Medulla oblongata (tissue), 1 donor: ENCODE measurements around the gene C6.
A peak's percentile ranks its signal among the peaks of the same experiment; 100 is the strongest.

Experiments used
- DNase-seq: peaks from one replicate; pipeline ENCODE4 v3.0.0-alpha.2; 2015; ENCODE audit errors: extremely low spot score

The C6 gene

DNA sequence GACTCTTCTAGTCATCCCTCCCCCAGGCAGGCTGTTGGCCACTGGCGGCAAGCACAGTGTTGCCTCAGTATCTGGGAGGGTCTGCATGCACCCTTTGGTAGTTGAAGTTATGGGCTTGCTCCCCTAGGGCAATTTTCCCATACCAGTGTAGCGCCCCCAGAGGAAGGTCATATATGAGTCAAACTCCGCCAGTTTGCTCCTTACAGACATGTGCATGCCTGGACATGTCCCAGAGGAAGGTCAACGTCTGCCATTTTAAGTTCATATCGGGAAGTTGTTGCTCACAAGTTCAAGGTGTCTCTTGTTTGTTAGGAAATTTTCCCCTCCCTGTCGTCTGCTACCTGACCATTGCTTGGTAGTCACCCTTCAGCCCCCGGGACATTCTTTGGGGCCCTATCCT lies 90.9 kb downstream of the C6 start:
- no peak for DNase-seq

DNA sequence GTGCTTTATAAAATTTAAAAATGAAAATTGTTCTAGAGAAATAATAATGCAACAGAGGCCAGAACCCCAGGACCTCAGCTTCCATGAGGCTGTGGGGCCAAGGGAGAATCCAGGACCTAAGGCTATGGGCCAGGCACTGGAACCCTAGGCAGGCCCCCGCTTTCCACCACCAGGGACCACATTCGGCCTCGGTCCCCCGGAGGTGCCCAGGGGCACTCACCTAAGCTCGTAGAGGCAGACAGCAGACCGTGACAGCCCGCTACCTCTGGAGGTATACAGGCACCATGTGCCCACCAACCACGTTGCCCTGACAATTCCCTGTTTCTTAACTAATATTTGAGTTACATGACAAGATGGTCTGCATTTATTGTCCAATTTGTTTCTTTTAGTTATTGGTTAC lies 92.7 kb downstream of the C6 start:
- no peak for DNase-seq

DNA sequence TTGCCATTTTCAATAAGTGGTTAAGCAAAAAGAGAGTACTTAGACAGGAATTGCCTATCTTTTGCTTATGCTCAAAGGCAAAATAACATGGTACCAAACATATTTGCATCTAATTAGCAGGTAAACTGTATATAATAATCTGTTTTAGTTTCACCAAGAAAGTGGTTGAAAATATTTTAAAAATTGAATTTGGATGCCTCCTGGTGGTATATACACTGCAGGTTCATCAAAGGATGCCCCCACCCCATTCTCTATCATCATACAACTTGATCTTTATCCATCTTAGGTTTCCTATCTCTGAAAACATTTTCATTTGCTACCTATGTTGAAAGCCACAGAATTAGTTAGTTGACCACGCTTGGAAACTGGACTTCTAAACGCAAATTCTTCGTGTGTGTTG lies 95.2 kb downstream of the C6 start:
- DNase-seq, result no peak

DNA sequence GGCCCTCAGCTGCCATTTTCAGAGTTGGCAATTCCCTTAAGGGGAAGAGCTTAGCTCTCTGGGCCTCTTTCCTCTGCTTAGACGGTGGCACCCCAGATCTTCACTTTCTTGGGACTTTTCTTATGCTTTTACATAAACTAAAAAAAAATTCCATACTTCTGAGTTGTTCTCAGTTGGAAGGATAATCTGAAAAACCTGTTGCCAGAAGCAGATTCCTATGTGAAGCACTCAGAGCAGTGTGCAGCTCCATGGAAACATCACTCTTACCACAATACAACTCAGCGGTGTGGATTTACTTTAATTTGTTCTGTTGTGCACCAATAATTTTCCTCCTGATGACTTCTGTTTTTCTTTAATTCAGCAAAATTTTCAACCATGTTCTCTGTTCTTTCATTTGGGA lies 98.1 kb downstream of the C6 start:
- DNase-seq, result peak; percentile 6

DNA sequence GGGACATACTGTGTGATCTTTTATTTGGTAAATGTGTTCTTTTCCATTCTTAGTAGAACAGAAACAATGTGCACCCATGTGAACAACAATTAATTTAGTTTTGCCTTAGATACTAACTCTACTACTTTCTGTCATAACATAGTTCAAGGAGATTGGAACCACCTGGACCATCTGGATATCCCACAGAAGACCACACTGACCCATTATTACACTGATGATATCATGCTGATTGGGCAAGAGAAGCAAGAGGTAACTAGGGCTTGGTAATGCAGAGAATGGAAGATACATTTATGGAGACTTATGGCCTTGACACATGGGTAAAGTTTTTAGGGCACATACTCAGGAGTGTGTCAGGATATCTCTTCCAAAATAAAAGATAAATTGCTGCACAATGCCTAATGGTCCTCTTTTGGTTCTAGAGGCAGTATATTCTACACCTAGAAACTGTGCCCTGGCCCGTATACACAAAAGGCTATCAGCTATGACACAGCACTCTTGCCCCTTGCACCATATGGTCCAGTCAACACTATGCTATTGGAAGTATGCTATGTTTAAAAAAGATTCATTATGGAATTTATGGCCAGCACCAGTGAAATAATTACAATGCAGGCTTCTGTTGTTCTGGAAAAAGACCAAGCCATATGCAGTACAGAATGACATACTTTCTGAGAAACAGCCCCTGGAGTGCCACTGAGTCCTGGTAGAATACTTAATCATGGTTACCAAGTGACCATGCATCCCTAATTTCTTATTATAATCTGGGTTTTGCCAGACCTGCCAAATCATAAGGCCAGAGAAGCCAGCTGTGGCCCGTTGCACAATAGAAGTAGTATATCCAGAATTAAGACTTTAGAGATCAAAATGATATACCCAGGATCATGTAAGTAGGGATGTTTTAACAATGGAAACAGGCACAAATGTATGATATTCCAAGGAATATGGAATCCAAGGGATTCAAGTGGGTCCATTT lies 100.6 kb downstream of the C6 start:
- DNase-seq, result no peak

DNA sequence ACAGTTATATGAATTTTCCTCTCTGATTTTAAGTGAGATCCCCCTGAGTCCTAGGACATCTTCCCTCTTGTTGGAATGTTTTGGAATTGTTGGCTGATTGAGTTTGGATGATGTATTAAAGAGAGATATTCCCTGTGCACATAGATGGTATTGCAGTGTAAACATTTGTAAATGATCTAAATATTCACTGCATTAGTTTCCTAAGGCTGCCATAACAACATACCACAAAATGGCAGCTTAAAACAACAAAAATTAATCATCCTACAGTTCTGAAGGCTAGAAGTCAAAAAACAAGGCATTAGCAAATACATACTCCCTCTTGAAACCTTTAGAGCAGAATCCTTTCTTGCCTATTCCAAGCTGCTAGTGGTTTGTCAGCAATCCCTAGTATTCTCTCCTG lies 104.1 kb downstream of the C6 start:
- DNase-seq, result no peak

DNA sequence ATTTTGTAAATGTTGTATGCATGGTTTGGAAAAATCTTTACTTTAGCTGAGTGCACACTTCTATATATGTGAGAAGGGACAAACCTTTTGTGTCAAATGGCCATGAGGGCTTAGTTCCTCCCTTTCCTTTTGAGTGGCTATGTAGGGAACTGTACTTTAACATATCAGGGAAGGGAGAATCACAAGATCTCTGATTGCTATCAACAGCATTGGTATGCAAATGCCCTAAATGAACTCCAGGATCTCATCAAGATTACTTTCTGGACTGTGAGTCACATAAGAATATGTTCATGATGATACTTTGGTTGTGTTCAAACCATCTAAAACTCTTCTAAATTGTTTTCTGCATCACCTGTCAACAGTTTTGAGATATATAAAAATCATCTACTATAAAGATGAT lies 111.0 kb downstream of the C6 start:
- no peak for DNase-seq

DNA sequence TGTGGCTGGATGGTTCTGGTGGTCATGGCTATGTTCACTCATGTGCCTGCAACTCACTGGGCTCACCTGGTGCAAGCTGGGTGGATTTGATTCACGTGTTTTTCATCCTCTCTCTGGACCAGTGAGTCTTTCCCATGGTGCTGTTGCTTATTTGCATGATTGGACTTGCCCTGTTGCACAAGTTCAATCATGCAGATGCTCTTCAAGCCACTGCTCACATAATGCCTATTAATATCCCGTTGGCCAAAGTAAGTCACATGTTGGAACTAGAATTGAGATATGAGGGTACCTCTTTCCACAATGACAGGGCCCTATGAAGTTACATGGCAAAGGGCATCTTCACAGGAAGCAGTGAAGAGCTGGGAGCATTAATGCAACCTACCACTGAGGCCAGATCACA lies 115.7 kb downstream of the C6 start:
- no peak for DNase-seq

DNA sequence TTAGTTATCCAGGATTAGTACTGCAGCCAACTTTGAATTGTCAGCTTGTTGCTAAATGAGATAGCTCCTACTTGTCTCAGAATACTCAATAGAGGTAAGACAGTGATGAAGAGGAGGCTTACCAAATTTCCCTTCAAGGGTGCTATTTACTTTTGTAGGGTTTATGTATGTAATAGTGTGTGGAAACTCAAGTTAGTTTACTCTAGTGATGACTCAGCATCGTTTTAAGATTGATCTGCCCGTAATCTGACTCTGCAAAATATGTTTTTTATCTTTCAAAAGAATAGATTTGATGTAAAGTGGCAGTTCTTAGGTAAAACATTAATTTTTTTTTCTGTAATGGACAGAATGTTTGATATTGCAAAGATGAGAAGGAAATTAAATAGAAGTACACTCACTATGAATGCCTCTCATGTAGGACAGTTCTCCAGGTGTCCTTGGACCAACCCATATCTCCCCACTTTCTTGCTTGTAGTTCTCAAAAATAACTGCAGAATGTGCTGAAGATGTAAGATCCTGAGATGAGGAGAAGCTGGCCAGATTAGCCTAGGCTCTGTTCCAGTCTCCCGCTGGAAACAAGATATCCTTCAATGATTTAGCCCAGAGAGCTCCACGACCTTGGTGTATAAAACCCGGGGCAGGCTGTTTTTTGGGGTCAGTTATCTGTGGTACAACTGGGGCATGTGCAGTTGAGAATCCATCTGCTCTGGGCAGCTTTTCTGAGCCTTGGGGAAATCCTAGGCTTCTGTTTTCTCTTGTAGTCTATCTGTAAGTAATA lies 117.8 kb downstream of the C6 start:
- no peak for DNase-seq

DNA sequence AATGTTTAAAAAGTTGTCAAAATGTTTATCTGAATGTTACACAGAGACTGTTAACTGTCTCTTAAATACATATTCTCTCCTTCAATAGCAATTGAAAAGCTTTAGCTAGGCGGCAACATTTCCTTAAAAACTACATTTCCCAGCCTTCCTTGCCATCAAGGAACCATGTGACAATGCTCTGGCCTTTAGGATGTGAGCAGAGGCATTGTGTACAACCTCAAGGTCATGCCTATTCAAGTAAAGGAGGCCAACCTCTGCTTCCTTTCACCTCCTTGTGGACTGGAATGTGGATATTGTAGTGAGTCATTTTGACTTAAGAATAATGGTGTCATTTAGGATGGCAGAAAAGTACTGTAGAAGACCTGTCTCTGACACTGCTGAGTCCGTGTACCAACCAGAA lies 118.5 kb downstream of the C6 start:
- DNase-seq, result no peak

DNA sequence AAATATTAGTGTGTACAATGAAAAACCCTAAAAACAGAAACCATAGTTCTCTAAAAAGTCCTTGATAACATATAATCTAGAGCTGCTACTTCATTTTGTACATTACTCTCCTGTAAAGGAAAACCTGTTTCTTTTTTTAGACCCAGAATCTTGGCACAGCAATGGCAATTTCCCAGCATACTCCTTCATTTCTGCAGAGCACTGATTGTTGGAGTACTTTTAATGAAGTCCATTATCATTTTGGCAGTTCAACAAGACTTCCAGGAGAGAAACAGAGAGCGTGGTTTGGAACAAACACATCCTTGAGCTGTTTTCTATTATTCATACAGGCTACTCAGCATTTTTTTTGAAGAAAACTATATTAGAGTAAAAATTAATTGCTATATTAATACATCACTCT lies 119.5 kb downstream of the C6 start:
- no peak for DNase-seq
